HUES48 (cell line): ENCODE data around the gene ADGRG7.
"Not testable (repeated sequence)": the region's sequence is repeated elsewhere in the genome, so short reads cannot be mapped to it uniquely, and the experiment has no call there.

Experiments used
- H3K27ac ChIP-seq: one replicate; pipeline ENCODE4 v1.7.0; 2013; ENCODE audit warnings: low read depth, low read length, inconsistent platforms
- H3K27me3 ChIP-seq: 2 replicates; pipeline ENCODE4 v1.6.1; 2013; ENCODE audit warnings: mild to moderate bottlenecking, low read length; ENCODE audit not compliant: control insufficient read depth, insufficient read depth
- H3K36me3 ChIP-seq: 2 replicates; pipeline ENCODE4 v1.6.1; 2013; ENCODE audit warnings: low read length; ENCODE audit not compliant: control insufficient read depth, insufficient read depth
- H3K4me1 ChIP-seq: 2 replicates; pipeline ENCODE4 v1.6.1; 2013; ENCODE audit warnings: mild to moderate bottlenecking, low read length; ENCODE audit not compliant: control insufficient read depth, insufficient read depth
- H3K4me3 ChIP-seq: 2 replicates; pipeline ENCODE4 v1.5.1; 2013; ENCODE audit warnings: mild to moderate bottlenecking, low read depth, low read length
- H3K9ac ChIP-seq: 2 replicates; pipeline ENCODE4 v1.6.1; 2013; ENCODE audit warnings: mild to moderate bottlenecking, low read depth, low read length, moderate library complexity
- H3K9me3 ChIP-seq: 2 replicates; pipeline ENCODE4 v1.6.1; 2013; ENCODE audit warnings: low read length; ENCODE audit not compliant: control insufficient read depth, insufficient read depth

Gene ADGRG7

DNA sequence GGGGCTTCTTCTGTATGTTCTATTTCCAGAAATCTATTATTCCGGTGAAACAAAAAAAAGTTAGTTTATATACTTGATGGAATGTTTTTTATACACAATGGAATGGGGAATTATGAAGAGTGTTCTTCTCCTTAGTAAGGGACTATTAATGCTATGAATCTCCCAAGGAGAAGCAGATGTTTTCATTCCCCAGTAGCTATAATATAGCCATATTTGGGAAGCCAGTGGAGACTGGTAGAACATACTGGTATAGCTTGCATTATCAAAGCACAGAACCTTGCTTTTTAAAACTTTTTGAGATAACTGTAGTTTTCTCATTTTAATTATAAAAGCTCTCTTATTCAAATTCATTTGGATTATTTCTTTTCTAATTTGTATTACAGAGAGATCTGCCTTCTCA, 38.3 kb downstream of the ADGRG7 start:
- no peaks in the 10 kb centered on the region for H3K27me3 ChIP-seq
- H3K9me3 ChIP-seq = no peaks in the 10 kb centered on the region

GRCh38 chr3:100650651-100651619, 41.5 kb downstream of the ADGRG7 start:
- no peak overlapping the region for H3K9ac ChIP-seq
- H3K27ac ChIP-seq = peak overlapping the region; percentile 5
- no peaks in the 10 kb centered on the region for H3K36me3 ChIP-seq
- 0 out of 2 replicates have a peak, but pooled peaks cover 3% of the 10 kb centered on the region for H3K4me1 ChIP-seq
- H3K27me3 ChIP-seq = no peaks in the 10 kb centered on the region
- H3K4me3 ChIP-seq = no peak overlapping the region
- H3K9me3 ChIP-seq = no peaks in the 10 kb centered on the region

More for the DNA sequence above, 38.3 kb downstream of the ADGRG7 start:
- Histone ChIP-seq H3K9ac (no peak overlapping the region), H3K4me1 (no peaks in the 10 kb centered on the region), H3K27ac (no peak overlapping the region), H3K36me3 (no peaks in the 10 kb centered on the region), H3K4me3 (no peak overlapping the region)

DNA sequence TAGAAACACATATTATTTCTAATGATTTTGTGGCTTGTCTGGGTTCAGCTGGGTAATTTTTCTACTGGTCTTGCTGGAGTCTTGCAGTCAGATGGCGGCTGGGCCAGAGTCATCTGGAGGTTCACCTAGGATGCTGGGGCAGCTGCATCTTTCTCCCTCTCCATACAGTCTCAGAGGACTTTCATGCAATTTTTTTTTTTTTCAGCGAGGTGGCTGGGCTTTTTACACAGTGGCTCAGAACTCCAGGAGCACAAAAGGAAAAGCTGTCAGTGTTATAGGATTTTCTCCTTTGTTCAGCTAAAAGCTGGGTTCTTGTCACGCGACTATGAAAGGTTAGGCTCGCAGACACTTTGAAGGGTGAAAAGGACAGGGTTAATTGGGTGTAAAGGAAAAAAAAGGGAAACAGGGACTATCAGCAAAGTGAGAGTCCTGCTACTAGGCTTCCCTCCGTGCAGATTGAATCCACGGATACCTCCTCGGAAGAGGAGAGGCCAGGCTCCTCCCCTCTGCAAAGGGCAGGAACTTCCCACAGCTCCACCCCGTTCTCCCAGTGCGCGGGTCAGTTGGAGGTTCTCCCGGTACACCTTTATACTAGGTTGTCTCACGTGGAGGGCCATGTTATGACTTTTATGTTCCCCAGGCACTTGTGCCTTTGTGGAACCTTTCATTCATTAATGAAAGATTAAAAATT, 44.3 kb downstream of the ADGRG7 start:
- Histone ChIP-seq H3K36me3 (no peaks in the 10 kb centered on the region), H3K4me1 (0 out of 2 replicates have a peak, but pooled peaks cover 3% of the 10 kb centered on the region), H3K4me3 (no peak overlapping the region), H3K27ac (no peak overlapping the region), H3K9ac (no peak overlapping the region), H3K27me3 (no peaks in the 10 kb centered on the region), H3K9me3 (no peaks in the 10 kb centered on the region)

DNA sequence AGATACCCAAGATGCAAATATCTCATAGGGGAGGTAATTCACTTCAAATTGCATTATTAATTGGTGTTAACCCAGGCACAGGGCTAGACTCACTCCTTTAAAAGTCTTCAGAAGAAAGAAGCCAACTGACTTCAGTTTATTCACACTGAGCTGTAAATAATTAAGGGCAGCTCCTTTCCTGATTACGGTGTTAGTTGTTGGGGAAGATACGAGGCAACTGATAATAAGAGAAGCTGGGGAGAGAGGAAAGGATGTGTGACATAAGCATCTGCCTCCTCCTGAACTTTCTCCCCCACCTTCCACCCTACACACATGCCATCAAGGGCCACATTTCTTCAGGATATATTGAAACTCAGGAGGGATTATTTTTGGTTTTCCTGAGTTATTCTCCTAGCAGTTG, 47.5 kb downstream of the ADGRG7 start:
- no peaks in the 10 kb centered on the region for H3K27me3 ChIP-seq
- H3K9ac ChIP-seq = no peak overlapping the region
- H3K9me3 ChIP-seq = no peaks in the 10 kb centered on the region
- H3K27ac ChIP-seq = no peak overlapping the region
- H3K36me3 ChIP-seq = no peaks in the 10 kb centered on the region
- H3K4me3 ChIP-seq = no peak overlapping the region
- 0 out of 2 replicates have a peak, but pooled peaks cover 3% of the 10 kb centered on the region for H3K4me1 ChIP-seq

- not testable (repeated sequence) for H3K27ac ChIP-seq, H3K27me3 ChIP-seq, H3K36me3 ChIP-seq, H3K4me3 ChIP-seq, H3K9me3 ChIP-seq, H3K9ac ChIP-seq
- H3K4me1 ChIP-seq = peaks cover 12% of the 10 kb centered on the region
Measured at GRCh38 chr3:100661294-100661693, 51.9 kb downstream of the ADGRG7 start.

- H3K4me3 ChIP-seq = no peak overlapping the region
- H3K27me3 ChIP-seq = no peaks in the 10 kb centered on the region
- H3K4me1 ChIP-seq = peaks cover 12% of the 10 kb centered on the region
- H3K27ac ChIP-seq = no peak overlapping the region
- H3K9ac ChIP-seq = no peak overlapping the region
- H3K36me3 ChIP-seq = no peaks in the 10 kb centered on the region
- H3K9me3 ChIP-seq = no peaks in the 10 kb centered on the region
Measured at GRCh38 chr3:100662113-100662823, 52.9 kb downstream of the ADGRG7 start.

GRCh38 chr3:100665230-100665629, 55.8 kb downstream of the ADGRG7 start:
- Histone ChIP-seq H3K36me3 (no peaks in the 10 kb centered on the region), H3K9ac (no peak overlapping the region), H3K4me1 (peaks cover 12% of the 10 kb centered on the region), H3K27ac (no peak overlapping the region), H3K9me3 (no peaks in the 10 kb centered on the region), H3K4me3 (no peak overlapping the region), H3K27me3 (no peaks in the 10 kb centered on the region)

GRCh38 chr3:100666699-100667098, 57.3 kb downstream of the ADGRG7 start:
- H3K4me1 ChIP-seq = peaks cover 12% of the 10 kb centered on the region
- H3K27ac ChIP-seq = not testable (repeated sequence)

DNA sequence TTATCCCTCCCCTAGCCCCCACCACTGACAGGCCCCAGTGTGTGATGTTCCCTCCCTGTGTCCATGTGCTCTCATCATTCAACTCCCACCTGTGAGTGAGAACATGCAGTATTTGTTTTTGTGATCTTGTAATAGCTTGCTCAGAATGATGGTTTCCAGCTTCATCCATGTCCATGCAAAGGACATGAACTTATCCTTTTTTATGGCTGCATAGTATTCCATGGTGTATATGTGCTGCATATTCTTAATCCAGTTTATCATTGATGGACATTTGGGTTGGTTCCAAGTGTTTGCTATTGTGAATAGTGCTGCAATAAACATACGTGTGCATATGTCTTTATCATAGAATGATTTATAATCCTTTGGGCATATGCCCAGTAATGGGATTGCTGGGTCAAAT, 57.9 kb downstream of the ADGRG7 start:
- H3K36me3 ChIP-seq, H3K27ac ChIP-seq, H3K4me3 ChIP-seq, H3K9ac ChIP-seq, H3K9me3 ChIP-seq, H3K27me3 ChIP-seq: not testable (repeated sequence)
- H3K4me1 ChIP-seq = peaks cover 12% of the 10 kb centered on the region

More at GRCh38 chr3:100666699-100667098, 57.3 kb downstream of the ADGRG7 start:
- not testable (repeated sequence) for H3K27me3 ChIP-seq, H3K4me3 ChIP-seq, H3K9ac ChIP-seq, H3K36me3 ChIP-seq, H3K9me3 ChIP-seq

GRCh38 chr3:100670995-100671394, 61.6 kb downstream of the ADGRG7 start:
- H3K9ac ChIP-seq, H3K4me3 ChIP-seq, H3K36me3 ChIP-seq, H3K4me1 ChIP-seq, H3K9me3 ChIP-seq, H3K27me3 ChIP-seq, H3K27ac ChIP-seq: not testable (repeated sequence)
